Prostate gland (tissue), 2 donors: ENCODE data around the gene PIM2.

ENCODE experiments used
- POLR2A ChIP-seq: fragments of 450-650 bp; IDR thresholded peaks from one replicate; pipeline ENCODE4 v1.6.1; 2016; ENCODE audit warnings: antibody characterized with exemption, mild to moderate bottlenecking
- POLR2AphosphoS5 ChIP-seq: sonication (generic); formaldehyde crosslinking; IDR thresholded peaks from one replicate; pipeline ENCODE4 v1.6.1; 2017; ENCODE audit warnings: antibody characterized with exemption
- TF ChIP-seq, protein P1 (sequence below), 4 experiments: fragments of 200-600 bp in 2 of 4; fragments of 450-650 bp in 2 of 4; sonication (generic) in 2 of 4; IDR thresholded peaks; 1 replicate in 3 of 4; 2 replicates in 1 of 4; pipeline ENCODE4 v1.5.1; 2016 to 2019; ENCODE audit warnings: antibody characterized with exemption in 4 of 4, mild to moderate bottlenecking in 2 of 4, moderate library complexity in 2 of 4

DNA sequence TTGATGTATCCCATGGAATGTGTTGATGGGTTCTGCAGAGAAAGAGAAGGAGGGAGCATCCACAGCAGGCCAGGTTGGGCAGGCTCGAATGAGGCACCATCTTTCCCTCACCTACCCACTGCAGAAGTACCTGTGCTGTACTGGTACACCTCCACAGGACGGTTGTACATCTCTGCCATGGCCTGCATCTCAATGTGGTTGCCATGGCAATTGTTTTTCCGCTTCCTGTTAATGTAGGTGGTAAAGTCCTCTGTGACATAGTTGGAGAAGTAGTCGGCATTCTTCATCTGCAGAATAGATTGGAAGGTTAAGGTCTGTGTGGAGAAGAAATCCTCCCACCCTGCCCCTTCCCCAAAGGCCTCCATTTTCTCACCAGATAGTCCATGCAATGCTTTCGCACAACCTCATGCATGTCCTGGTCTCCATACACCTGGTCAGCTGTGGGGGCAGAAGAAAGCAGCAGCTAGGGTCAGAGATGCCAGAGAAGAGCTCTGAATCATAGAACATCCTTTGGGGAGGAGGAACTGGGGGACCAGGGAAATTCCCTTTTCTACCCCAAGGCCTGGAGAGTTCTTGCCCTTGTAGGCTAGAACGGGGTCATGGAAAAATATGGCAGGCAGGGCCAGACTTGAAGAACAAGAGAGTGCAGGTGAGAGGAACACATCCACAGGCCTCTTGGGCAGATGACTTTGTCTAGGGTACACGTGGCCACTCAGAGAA, 15.9 kb upstream of the PIM2 start:
- TF ChIP-seq POLR2A (no peak), POLR2AphosphoS5 (no peak)
- TF ChIP-seq, protein P1, sequence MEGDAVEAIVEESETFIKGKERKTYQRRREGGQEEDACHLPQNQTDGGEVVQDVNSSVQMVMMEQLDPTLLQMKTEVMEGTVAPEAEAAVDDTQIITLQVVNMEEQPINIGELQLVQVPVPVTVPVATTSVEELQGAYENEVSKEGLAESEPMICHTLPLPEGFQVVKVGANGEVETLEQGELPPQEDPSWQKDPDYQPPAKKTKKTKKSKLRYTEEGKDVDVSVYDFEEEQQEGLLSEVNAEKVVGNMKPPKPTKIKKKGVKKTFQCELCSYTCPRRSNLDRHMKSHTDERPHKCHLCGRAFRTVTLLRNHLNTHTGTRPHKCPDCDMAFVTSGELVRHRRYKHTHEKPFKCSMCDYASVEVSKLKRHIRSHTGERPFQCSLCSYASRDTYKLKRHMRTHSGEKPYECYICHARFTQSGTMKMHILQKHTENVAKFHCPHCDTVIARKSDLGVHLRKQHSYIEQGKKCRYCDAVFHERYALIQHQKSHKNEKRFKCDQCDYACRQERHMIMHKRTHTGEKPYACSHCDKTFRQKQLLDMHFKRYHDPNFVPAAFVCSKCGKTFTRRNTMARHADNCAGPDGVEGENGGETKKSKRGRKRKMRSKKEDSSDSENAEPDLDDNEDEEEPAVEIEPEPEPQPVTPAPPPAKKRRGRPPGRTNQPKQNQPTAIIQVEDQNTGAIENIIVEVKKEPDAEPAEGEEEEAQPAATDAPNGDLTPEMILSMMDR (IDR thresholded peaks at IDR 0.05): no peak
